Effector CD8-positive, alpha-beta T cell (primary cell): ENCODE measurements around the gene ODAD4.

ENCODE experiments used
- DNase-seq: peaks from one replicate; lab custom pipeline; 2025; lab: John Stamatoyannopoulos, UW

The ODAD4 gene

GRCh38 chr17:41971721-41972523 is 41.5 kb downstream of the ODAD4 start:
- no peak for DNase-seq

GRCh38 chr17:41972571-41973407 is 42.4 kb downstream of the ODAD4 start:
- no peak for DNase-seq

GRCh38 chr17:41973408-41973811 is 43.0 kb downstream of the ODAD4 start:
- DNase-seq = no peak

GRCh38 chr17:41974031-41974430 is 43.6 kb downstream of the ODAD4 start:
- no peak for DNase-seq

- no peak for DNase-seq
These were observed 44.2 kb downstream of the ODAD4 start for GRCh38 chr17:41974658-41975057.

- no peak for DNase-seq
These were observed 45.0 kb downstream of the ODAD4 start for GRCh38 chr17:41975099-41976083.

GRCh38 chr17:41976142-41976768 is 45.8 kb downstream of the ODAD4 start:
- no peak for DNase-seq

- DNase-seq = no peak
These were observed 47.6 kb downstream of the ODAD4 start for GRCh38 chr17:41977991-41978390.

- DNase-seq = no peak
These were observed 51.8 kb downstream of the ODAD4 start for GRCh38 chr17:41982026-41982760.

- DNase-seq = no peak
These were observed 54.0 kb downstream of the ODAD4 start for GRCh38 chr17:41984454-41984853.

GRCh38 chr17:41985919-41986318 is 55.5 kb downstream of the ODAD4 start:
- DNase-seq = no peak

- DNase-seq = no peak
These were observed 56.2 kb downstream of the ODAD4 start for GRCh38 chr17:41986634-41987033.

GRCh38 chr17:41987642-41988041 is 57.2 kb downstream of the ODAD4 start:
- DNase-seq = no peak

- DNase-seq = no peak
These were observed 58.0 kb downstream of the ODAD4 start for GRCh38 chr17:41988418-41988817.

- no peak for DNase-seq
These were observed 59.4 kb downstream of the ODAD4 start for GRCh38 chr17:41989702-41990419.

- no peak for DNase-seq
These were observed 62.2 kb downstream of the ODAD4 start for GRCh38 chr17:41992576-41992975.

GRCh38 chr17:41996855-41997164 is 66.4 kb downstream of the ODAD4 start:
- no peak for DNase-seq

- DNase-seq = no peak
These were observed 68.1 kb downstream of the ODAD4 start for GRCh38 chr17:41998497-41998896.

GRCh38 chr17:42000413-42001133 is 70.2 kb downstream of the ODAD4 start:
- DNase-seq = no peak

- no peak for DNase-seq
These were observed 71.3 kb downstream of the ODAD4 start for GRCh38 chr17:42001729-42002128.
